T-helper 17 cell (primary cell): ENCODE measurements around the gene KCNMA1. TPM values are rescaled to one million over a fixed set of nuclear protein-coding genes. Genes with fewer than 3 reads are reported as not detected.
"Not testable (repeated sequence)": the region's sequence is repeated elsewhere in the genome, so short reads cannot be mapped to it uniquely, and the experiment has no call there.

ENCODE experiments used
- ATAC-seq: fragments of 150-1000 bp; cut with Tn5 transposase; 2 replicates; pipeline ENCODE4 v1.10.0; 2021; ENCODE audit warnings: mild to moderate bottlenecking, moderate library complexity
- DNase-seq, 3 donors: peaks; one replicate each; pipeline versions ENCODE4 v3.0.0 to v3.0.0-alpha.2; 2020 to 2021
- H3K9me3 ChIP-seq: one replicate; pipeline ENCODE4 v1.7.0; 2013; ENCODE audit warnings: low read length, mild to moderate bottlenecking; ENCODE audit not compliant: control insufficient read depth, poor library complexity, severe bottlenecking
- H3K27ac Mint-ChIP-seq: one replicate; pipeline ENCODE4 v1.8.0; 2022; ENCODE audit warnings: mild to moderate bottlenecking, moderate library complexity, mixed read lengths
- H3K27me3 Mint-ChIP-seq: one replicate; pipeline ENCODE4 v1.8.0; 2022; ENCODE audit warnings: mixed read lengths
- H3K36me3 Mint-ChIP-seq: one replicate; pipeline ENCODE4 v1.8.0; 2022; ENCODE audit warnings: low read depth, mixed read lengths
- H3K4me1 Mint-ChIP-seq: one replicate; pipeline ENCODE4 v1.8.0; 2022; ENCODE audit warnings: mild to moderate bottlenecking, mixed read lengths
- H3K4me3 Mint-ChIP-seq: one replicate; pipeline ENCODE4 v1.8.0; 2022; ENCODE audit warnings: mild to moderate bottlenecking, moderate library complexity, mixed read lengths
- total RNA-seq, 4 donors: library from RNA in 2 of 4; stranded (reverse) in 2 of 4; gene quantifications; one replicate each; pipeline ENCODE4 v1.2.3 and lab custom pipeline; 2022 to 2026

KCNMA1 gene
- total RNA-seq, result under 1 TPM in 1 of 2 donors, not detected in 1; 0.27 TPM
- total RNA-seq (lab: John Stamatoyannopoulos, UW), result 0.08 to 0.23 reads per million in 2 donors

GRCh38 chr10:77637532-77638320 is at the start of gene KCNMA1:
Gene KCNMA1 (minus strand): TSS chr10:77637808.
- peak within 1 kb of the TSS; percentile 59 for H3K4me3 Mint-ChIP-seq
- no peak for ATAC-seq

GRCh38 chr10:77686650-77687417 is 49.2 kb upstream of the KCNMA1 start:
- H3K4me1 Mint-ChIP-seq, result no peaks in the 10 kb centered on the region
- peaks cover 3% of the 10 kb centered on the region for H3K36me3 Mint-ChIP-seq
- peaks cover 81% of the 10 kb centered on the region for H3K27me3 Mint-ChIP-seq
- H3K27ac Mint-ChIP-seq, result no peak overlapping the region
- H3K9me3 ChIP-seq, result no peaks in the 10 kb centered on the region
- no peak overlapping the region for H3K4me3 Mint-ChIP-seq
- DNase-seq, result no peak
- no peak for ATAC-seq

More at GRCh38 chr10:77637532-77638320, at the start of gene KCNMA1:
- peaks cover 84% of the 10 kb centered on the region for H3K27me3 Mint-ChIP-seq
- peaks cover 17% of the 10 kb centered on the region for H3K4me1 Mint-ChIP-seq
- no peaks in the 10 kb centered on the region for H3K9me3 ChIP-seq
- DNase-seq, result no peak
- H3K27ac Mint-ChIP-seq, result no peak within 1 kb of the TSS
- peaks cover 2% of the 10 kb centered on the region for H3K36me3 Mint-ChIP-seq

- H3K36me3 Mint-ChIP-seq, result peaks cover 3% of the 10 kb centered on the region
- no peak overlapping the region for H3K27ac Mint-ChIP-seq
- peaks cover 81% of the 10 kb centered on the region for H3K27me3 Mint-ChIP-seq
- DNase-seq, result no peak
- no peaks in the 10 kb centered on the region for H3K4me1 Mint-ChIP-seq
- H3K4me3 Mint-ChIP-seq, result no peak overlapping the region
- no peaks in the 10 kb centered on the region for H3K9me3 ChIP-seq
- no peak for ATAC-seq
Measured at GRCh38 chr10:77686096-77686495, 48.5 kb upstream of the KCNMA1 start.

- peaks cover 3% of the 10 kb centered on the region for H3K36me3 Mint-ChIP-seq
- no peak for ATAC-seq
- H3K27ac Mint-ChIP-seq, result no peak overlapping the region
- peaks cover 81% of the 10 kb centered on the region for H3K27me3 Mint-ChIP-seq
- no peak overlapping the region for H3K4me3 Mint-ChIP-seq
- H3K4me1 Mint-ChIP-seq, result no peaks in the 10 kb centered on the region
- DNase-seq, result no peak
- H3K9me3 ChIP-seq, result no peaks in the 10 kb centered on the region
Measured at GRCh38 chr10:77685432-77685831, 47.8 kb upstream of the KCNMA1 start.

DNA sequence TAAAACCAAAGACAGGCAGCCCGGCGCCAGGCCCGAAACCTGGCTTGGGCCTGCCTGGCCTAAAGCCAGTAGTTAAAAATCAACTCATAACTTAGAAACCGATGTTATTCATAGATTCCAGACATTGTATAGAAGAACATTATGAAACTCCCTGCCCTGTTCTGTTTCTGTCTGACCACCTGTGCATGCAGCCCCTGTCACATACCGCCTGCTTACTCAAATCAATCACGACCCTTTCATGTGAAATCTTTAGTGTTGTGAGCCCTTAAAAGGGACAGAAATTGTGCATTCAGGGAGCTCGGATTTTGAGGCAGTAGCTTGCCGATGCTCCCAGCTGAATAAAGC is 45.5 kb upstream of the KCNMA1 start:
- H3K4me1 Mint-ChIP-seq, H3K27ac Mint-ChIP-seq, H3K9me3 ChIP-seq, H3K4me3 Mint-ChIP-seq, ATAC-seq, DNase-seq, H3K36me3 Mint-ChIP-seq: not testable (repeated sequence)
- H3K27me3 Mint-ChIP-seq, result peaks cover 74% of the 10 kb centered on the region

DNA sequence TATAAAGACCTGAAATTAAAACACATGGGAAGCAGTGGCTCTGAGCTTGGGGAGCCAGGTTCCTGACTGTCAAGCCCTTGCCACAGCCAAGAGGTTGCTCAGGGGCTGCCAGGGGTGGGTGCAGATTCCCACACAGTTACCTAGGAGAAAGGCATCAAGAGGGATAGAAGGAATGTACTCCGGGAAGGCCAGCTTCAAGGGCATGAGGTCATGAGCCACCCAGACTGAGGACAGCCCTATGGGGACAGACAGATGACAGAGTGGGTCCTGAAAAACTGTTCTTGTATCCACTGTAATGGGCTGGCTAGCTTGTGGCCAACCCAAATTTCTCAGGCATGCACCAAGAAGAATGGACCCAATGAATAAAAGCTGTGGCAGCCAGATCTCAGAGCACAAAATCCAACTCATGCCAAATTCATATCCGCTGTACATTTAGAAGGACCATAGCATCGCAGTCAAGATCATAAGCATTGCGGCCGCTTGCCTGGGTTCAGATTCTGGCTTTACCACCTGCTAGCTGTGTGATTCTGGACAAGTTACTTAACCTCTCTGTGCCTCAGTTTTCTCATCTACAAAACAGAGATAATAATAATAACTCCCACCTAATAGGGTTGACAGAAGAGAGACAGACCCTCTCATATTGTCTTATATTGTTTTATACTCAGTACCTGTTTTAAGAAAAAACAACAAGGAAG is 44.9 kb upstream of the KCNMA1 start:
- ATAC-seq (no peak), DNase-seq (no peak)
- Mint-ChIP-seq H3K27me3 (peaks cover 74% of the 10 kb centered on the region), H3K4me1 (no peaks in the 10 kb centered on the region), H3K27ac (no peak overlapping the region), H3K36me3 (peaks cover 3% of the 10 kb centered on the region), H3K4me3 (no peak overlapping the region)
- no peaks in the 10 kb centered on the region for H3K9me3 ChIP-seq

- ATAC-seq (no peak), DNase-seq (no peak)
- H3K27ac Mint-ChIP-seq, result no peak overlapping the region
- H3K36me3 Mint-ChIP-seq, result peaks cover 3% of the 10 kb centered on the region
- H3K4me1 Mint-ChIP-seq, result no peaks in the 10 kb centered on the region
- H3K9me3 ChIP-seq, result no peaks in the 10 kb centered on the region
- peaks cover 67% of the 10 kb centered on the region for H3K27me3 Mint-ChIP-seq
- no peak overlapping the region for H3K4me3 Mint-ChIP-seq
Measured at GRCh38 chr10:77681839-77682238, 44.2 kb upstream of the KCNMA1 start.

GRCh38 chr10:77680811-77681210 is 43.2 kb upstream of the KCNMA1 start:
- no peaks in the 10 kb centered on the region for H3K4me1 Mint-ChIP-seq
- DNase-seq (no peak), ATAC-seq (no peak)
- peaks cover 63% of the 10 kb centered on the region for H3K27me3 Mint-ChIP-seq
- H3K4me3 Mint-ChIP-seq, result no peak overlapping the region
- H3K27ac Mint-ChIP-seq, result no peak overlapping the region
- no peaks in the 10 kb centered on the region for H3K9me3 ChIP-seq
- H3K36me3 Mint-ChIP-seq, result peaks cover 3% of the 10 kb centered on the region

GRCh38 chr10:77680065-77680464 is 42.5 kb upstream of the KCNMA1 start:
- DNase-seq, result no peak
- Mint-ChIP-seq H3K36me3 (peaks cover 3% of the 10 kb centered on the region), H3K4me3 (no peak overlapping the region), H3K27me3 (peaks cover 56% of the 10 kb centered on the region), H3K27ac (no peak overlapping the region), H3K4me1 (no peaks in the 10 kb centered on the region)
- H3K9me3 ChIP-seq, result no peaks in the 10 kb centered on the region
- ATAC-seq, result no peak

DNA sequence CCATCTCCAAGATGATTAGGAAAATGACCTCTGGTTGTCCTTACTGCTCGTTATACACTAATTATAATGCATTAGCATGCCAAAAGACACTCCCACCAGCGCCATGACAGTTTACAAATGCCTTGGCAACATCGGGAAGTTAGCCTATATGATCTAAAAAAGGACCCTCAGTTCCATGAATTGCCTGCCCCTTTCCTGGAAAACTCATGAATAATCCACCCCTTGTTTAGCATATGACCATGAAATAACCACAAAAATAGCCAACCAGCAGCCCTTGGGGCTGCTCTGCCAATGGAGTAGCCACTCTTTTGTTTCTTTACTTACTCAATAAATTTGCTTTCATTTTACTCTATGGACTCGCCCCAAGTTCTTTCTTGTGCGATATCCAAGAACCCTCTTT is 41.6 kb upstream of the KCNMA1 start:
- peaks cover 48% of the 10 kb centered on the region for H3K27me3 Mint-ChIP-seq
- no peak overlapping the region for H3K4me3 Mint-ChIP-seq
- no peak overlapping the region for H3K27ac Mint-ChIP-seq
- no peaks in the 10 kb centered on the region for H3K4me1 Mint-ChIP-seq
- ATAC-seq (no peak), DNase-seq (no peak)
- H3K36me3 Mint-ChIP-seq, result peaks cover 3% of the 10 kb centered on the region
- no peaks in the 10 kb centered on the region for H3K9me3 ChIP-seq

- Mint-ChIP-seq H3K27ac (no peak overlapping the region), H3K4me3 (no peak overlapping the region), H3K36me3 (peaks cover 1% of the 10 kb centered on the region), H3K27me3 (peaks cover 47% of the 10 kb centered on the region), H3K4me1 (peaks cover 4% of the 10 kb centered on the region)
- ATAC-seq (no peak), DNase-seq (no peak)
- H3K9me3 ChIP-seq, result no peaks in the 10 kb centered on the region
Measured at GRCh38 chr10:77678146-77678545, 40.5 kb upstream of the KCNMA1 start.

GRCh38 chr10:77675347-77675746 is 37.7 kb upstream of the KCNMA1 start:
- Mint-ChIP-seq H3K4me3 (no peak overlapping the region), H3K27ac (no peak overlapping the region), H3K27me3 (peaks cover 32% of the 10 kb centered on the region), H3K4me1 (peaks cover 4% of the 10 kb centered on the region), H3K36me3 (peaks cover 4% of the 10 kb centered on the region)
- ATAC-seq (no peak), DNase-seq (no peak)
- H3K9me3 ChIP-seq, result no peaks in the 10 kb centered on the region

- Mint-ChIP-seq H3K4me3 (no peak overlapping the region), H3K36me3 (peaks cover 7% of the 10 kb centered on the region), H3K27ac (no peak overlapping the region), H3K4me1 (peaks cover 4% of the 10 kb centered on the region), H3K27me3 (peaks cover 39% of the 10 kb centered on the region)
- no peaks in the 10 kb centered on the region for H3K9me3 ChIP-seq
- ATAC-seq, result no peak
- no peak for DNase-seq
Measured at GRCh38 chr10:77673515-77674140, 36.0 kb upstream of the KCNMA1 start.
